ENCODE measurements around the gene PEX1.
"Not testable (repeated sequence)": the region's sequence is repeated elsewhere in the genome, so short reads cannot be mapped to it uniquely, and the experiment has no call there.

PEX1 gene

GRCh38 chr7:92528188-92528957 lies at the start of gene PEX1, which contains the start of gene RBM48:
Gene PEX1, minus strand, starts transcription at chr7:92528520. Its CDS starts 85 bp downstream, at chr7:92528435.
Gene RBM48, plus strand, starts transcription at chr7:92528795. Its CDS starts 19 bp downstream, at chr7:92528814.
- peak; percentile 97 for DNase-seq (ENCODE audit: low spot score)

GRCh38 chr7:92576296-92576695 lies 48.0 kb upstream of the PEX1 start:
- DNase-seq (ENCODE audit: low spot score), result no peak

DNA sequence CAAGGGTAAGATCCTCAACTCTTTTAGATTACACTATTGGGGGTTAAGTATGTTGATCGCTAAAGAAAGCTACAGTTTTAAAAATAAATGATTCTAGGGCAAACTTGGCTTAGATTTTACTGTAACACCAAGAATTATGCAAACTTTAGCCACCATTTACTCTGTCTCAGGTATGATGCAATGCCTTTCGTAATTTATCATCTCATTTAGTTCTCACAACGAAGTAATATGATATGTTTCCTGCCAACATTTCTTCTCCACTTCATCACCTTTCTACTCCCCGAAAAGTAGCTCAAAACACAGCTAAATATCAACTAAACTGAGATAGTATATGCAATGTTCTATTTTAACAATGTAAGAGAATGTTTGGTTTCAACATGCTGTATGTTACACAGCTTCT lies 40.8 kb upstream of the PEX1 start:
- DNase-seq (ENCODE audit: low spot score), result no peak

DNA sequence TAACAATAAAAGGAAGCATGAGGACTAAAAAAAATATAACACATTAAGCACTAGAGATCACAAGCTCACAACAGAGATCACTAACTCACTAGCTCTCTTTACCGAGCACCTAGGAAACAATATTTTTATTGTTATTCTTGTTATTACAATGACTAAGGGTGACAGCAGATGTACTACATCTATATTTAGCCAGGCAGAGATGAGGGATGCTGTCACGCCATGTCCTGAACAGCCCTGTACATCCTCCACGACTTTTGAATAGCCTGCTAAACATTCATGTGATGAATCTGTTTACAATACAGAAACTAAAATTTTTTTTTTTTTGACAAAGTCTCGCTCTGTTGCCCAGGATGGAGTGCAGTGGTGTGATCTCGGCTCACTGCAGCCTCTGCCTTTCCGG lies 39.1 kb upstream of the PEX1 start:
- no peak for DNase-seq (ENCODE audit: low spot score)

DNA sequence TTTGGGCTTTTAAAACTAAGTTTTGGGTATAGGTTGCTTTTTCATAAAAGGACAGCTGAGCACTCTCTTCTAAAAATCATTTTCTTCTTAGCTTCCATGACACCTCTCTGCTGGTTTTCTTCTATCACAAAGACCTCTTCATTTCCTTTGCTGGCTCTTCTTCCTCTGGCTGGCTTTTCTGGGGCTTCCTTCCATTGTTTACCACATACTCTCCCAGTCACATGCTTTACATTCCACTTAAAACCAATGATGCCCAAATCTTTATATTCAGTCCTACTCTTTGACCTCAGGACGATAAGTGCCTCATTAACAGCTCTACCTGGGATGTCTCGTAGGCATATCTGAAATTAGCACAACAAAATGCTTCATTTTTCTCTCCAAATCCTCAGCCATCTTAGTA lies 35.0 kb upstream of the PEX1 start:
- DNase-seq (ENCODE audit: low spot score), result no peak

DNA sequence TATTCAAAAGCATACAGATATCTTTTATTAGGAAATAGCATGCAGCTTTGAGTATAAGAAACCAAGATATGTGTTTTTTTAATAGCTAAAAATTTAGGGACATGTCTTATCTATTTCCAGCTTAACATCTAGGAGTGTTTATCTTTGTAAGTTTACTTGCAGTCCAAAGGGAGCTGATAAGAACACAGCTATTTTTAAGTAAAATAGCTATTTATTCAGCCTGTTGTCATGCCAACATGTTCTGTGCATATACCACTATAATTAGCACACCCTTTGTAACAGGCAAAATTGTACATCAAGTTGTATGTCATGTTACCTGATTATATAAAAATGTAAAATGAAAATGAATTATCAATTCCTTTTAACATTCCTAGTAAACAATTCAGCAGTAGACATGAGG lies 32.3 kb upstream of the PEX1 start:
- no peak for DNase-seq (ENCODE audit: low spot score)

DNA sequence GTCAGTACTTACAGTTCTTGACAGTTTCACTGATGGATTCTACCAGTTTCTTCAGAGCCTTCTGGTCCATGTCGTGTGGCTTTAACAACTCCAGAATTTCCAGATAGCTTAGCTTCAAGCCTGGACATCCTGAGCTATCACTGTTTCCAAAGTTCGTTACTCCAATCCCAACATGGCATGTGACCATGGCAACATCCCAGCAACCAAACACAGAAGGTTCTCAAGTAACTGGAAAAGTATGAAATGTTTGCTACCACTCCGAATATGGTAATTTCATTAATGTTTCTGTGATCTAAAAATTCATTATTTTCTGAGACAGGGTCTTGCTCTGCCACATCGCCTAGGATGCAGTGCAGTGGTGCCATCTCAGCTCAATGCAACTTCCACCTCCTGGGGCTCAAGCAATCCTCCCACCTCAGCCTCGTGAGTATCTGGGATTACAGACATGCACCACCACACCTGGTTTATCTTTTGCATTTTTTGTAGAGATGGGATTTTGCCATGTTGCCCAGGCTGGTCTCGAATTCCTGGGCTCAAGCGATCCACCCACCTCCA lies 29.6 kb upstream of the PEX1 start:
- DNase-seq (ENCODE audit: low spot score), result no peak

GRCh38 chr7:92557249-92557648 lies 28.9 kb upstream of the PEX1 start:
- no peak for DNase-seq (ENCODE audit: low spot score)

DNA sequence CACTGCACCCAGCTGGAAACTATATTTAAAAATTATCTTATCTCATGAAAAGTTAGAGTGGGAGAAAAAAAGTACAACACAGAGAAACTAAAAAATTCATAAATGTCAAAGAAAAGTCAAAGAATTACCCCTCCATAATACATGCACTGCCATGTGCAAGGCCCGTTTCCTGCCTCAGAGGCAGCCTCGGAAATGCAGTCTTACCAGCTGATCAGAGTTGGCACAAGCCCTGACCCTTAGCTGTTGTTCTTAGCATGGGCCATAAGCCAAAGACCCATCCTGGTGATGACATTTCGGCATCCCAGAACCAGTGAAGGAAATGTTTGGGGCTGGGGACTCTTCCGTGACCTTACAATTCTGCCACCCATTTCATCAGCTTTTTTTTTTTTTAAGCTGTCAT lies 21.9 kb upstream of the PEX1 start:
- no peak for DNase-seq (ENCODE audit: low spot score)

DNA sequence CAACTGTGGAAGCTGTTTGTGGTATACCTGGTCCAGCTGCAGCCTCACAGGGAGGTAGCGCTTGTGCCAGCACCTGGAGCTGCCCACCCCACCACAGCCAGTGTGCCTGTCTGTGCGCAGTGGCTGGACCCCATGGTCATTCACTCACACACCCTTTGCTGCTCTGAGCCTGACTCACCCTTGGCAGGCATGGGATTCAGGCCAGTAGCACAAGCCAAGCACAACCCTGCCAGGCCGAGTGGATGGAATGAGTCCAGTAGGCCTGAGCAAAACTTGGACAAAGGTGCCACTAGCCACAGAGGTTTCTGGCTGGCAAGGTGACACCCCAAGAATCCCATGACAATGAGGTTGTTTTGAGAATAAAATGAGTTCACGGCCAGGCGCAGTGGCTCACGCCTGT lies 19.3 kb upstream of the PEX1 start:
- DNase-seq (ENCODE audit: low spot score), result no peak

DNA sequence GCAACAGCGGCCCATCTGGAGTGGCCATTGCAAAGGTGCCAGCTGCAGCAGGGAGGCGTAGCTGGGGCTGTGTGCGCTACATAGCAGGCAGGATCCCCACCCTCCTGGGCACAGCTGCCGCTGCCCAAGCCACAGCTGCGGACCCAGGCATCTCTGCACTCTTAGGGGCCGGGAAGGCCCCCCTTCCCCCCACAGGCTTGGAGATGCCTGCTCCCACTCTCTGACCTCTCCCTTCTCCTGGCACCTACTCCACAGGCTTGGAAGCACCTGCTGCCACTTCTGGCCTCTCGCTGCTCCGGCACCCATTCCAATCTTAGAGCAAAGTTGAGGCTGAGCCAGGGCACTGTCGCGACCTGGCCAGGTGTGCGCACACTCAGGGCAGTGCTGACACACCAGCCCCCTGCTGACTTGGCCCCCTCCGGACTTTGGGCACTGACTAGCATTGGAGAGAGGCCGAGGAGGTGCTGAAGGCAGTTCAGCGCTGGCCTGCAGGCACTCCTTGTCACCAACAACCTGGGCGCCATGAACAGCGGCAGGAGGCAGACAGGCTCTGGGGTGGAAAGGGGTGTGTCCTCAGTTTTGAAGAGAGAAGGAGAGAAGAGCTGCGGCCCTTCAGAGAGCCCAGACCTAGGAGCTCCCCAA lies 18.7 kb upstream of the PEX1 start:
- DNase-seq (ENCODE audit: low spot score), result no peak

GRCh38 chr7:92545116-92545515 lies 16.8 kb upstream of the PEX1 start:
- not testable (repeated sequence) for DNase-seq (ENCODE audit: low spot score)

GRCh38 chr7:92543542-92543941 lies 15.2 kb upstream of the PEX1 start:
- DNase-seq (ENCODE audit: low spot score), result not testable (repeated sequence)

- DNase-seq (ENCODE audit: low spot score), result no peak
Measured at GRCh38 chr7:92534572-92534971, 6.3 kb upstream of the PEX1 start.

GRCh38 chr7:92528958-92529264 lies 591 bp upstream of the PEX1 start:
- no peak for DNase-seq (ENCODE audit: low spot score)

DNA sequence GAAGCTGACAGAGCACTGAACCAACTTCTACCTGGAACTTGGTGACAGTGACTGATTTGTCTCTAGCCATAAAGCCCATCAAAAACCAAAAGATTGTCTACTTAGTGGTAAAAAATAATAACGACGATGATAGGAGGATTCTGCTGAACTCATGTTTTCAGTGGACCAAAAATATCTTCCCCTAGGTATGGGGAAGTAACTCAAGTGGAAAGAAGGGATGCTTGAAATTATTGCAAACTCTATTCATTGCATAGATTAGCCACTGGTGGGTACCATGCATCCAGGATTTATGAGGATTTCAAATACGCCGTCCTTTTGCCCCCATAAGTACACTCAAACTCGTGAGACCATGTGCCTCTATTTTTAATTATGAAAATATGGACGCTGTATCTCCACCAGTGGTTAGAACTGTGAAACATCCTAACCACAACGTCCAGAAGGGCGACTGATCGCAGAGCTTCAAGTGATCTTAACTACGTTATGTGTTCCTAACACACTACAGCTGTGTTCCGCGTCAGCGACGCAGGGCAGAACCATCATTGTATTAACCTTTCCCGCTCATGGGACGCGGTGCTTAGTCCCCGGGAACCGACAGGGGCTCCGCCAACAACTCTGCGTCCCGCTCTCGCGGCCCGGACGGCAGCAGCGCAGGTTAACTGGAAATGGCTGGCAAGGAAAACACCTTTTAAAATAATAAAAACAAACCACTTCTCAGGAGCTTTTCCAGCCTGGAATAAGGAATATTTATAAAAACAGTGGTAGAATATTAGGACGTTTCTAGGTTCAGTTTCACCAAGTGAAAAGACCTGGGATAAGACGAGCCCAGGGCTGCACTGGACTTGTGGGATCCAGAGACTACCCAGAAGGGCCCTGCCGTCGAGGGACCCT lies 776 bp downstream of the PEX1 start:
- DNase-seq (ENCODE audit: low spot score), result peak; percentile 75

GRCh38 chr7:92523110-92523509 lies 5.2 kb downstream of the PEX1 start:
- no peak for DNase-seq (ENCODE audit: low spot score)

GRCh38 chr7:92520024-92520423 lies 8.3 kb downstream of the PEX1 start:
- no peak for DNase-seq (ENCODE audit: low spot score)

DNA sequence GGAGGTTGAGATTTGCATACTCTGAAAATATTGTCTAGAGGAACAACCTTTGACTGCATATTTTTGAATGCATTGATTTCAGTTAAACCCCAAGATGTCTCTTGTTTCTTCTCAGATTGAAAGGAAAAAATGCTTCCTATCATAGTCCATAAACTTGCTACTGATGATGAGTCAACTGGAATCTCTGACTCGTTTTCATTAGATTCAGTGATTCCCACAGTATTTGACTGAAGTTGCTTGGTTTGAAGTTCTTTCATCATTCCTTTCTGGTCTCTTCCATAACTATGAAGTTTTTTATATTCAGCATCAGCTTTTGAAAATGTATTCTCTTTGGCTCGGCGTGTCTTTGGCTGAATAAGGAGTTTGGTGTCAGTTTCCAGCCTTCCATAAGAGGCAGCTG lies 10.7 kb downstream of the PEX1 start:
- peak; percentile 9 for DNase-seq (ENCODE audit: low spot score)

GRCh38 chr7:92513167-92513902 lies 15.0 kb downstream of the PEX1 start:
- DNase-seq (ENCODE audit: low spot score), result no peak

GRCh38 chr7:92508946-92509345 lies 19.4 kb downstream of the PEX1 start:
- DNase-seq (ENCODE audit: low spot score), result no peak

- no peak for DNase-seq (ENCODE audit: low spot score)
Measured at GRCh38 chr7:92506363-92506762, 22.0 kb downstream of the PEX1 start.
